ENCODE data around the gene PAPPA2. TPM values are rescaled to one million over a fixed set of nuclear protein-coding genes. Genes with fewer than 3 reads are reported as not detected.

PAPPA2 gene
- total and polyA plus RNA-seq, 2 of the 4 experiments (the other 2 are of a cell fraction): 0.10 to 0.18 TPM

GRCh38 chr1:176767714-176768136, 304.8 kb downstream of the PAPPA2 start:
- dilution Hi-C loops (cut with HindIII; ENCODE audit: low sequenced_read_pairs, unreplicated experiment): no loop called here
- H3K9me1 ChIP-seq (ENCODE audit: insufficient read depth, low read length): no peaks in the 10 kb centered on the region
- BruUV-seq (replicated peaks): no TSS peak
- H4K20me1 ChIP-seq (ENCODE audit: insufficient read depth, low read length): no peaks in the 10 kb centered on the region
- no peak overlapping the region for H3K4me2 ChIP-seq (ENCODE audit: low read depth, low read length)
- H2AK5ac ChIP-seq (ENCODE audit: low read depth, low read length): no peak overlapping the region
- H4K5ac ChIP-seq (ENCODE audit: low read depth, low read length): no peak overlapping the region
- no peak overlapping the region for H4K8ac ChIP-seq (ENCODE audit: low read depth in 2 of 2, low read length in 2 of 2)
- no peak overlapping the region for H3K9ac ChIP-seq (ENCODE audit: low read depth, low read length)
- TF ChIP-seq RAD21 (IDR thresholded peaks at IDR 0.05; ENCODE audit: low read length) (no peak), POLR2A (IDR thresholded peaks at IDR 0.05; ENCODE audit: low read depth, low read length) (no peak)
- H3K18ac ChIP-seq (ENCODE audit: low read depth, low read length): no peak overlapping the region
- peaks cover 1% of the 10 kb centered on the region; the same call in 1 of the 2 replicates for H3K9me3 ChIP-seq (ENCODE audit: control insufficient read depth, insufficient read depth, low read length)
- POLR2A ChIA-PET (ENCODE audit: unreplicated experiment): no interaction called here
- intact Hi-C loops (cut with micrococcal nuclease): no loop called here
- H2BK15ac ChIP-seq (ENCODE audit: low read depth, low read length): no peak overlapping the region
- in situ Hi-C loops (cut with MboI; ENCODE audit: low sequenced_read_pairs): no loop called here
- H3K79me1 ChIP-seq (ENCODE audit: low read depth in 1 of 2, low read length in 2 of 2): no peaks in the 10 kb centered on the region
- CTCF ChIA-PET: no interaction called here
- H3K14ac ChIP-seq (replicated peaks; ENCODE audit: low read depth, low read length): no peak overlapping the region
- H3K4ac ChIP-seq (ENCODE audit: low read depth, low read length): no peak overlapping the region
- H2AK9ac ChIP-seq (replicated peaks; ENCODE audit: low read depth, low read length, poor library complexity): no peak overlapping the region
- no peak for DNase-seq
- no peak overlapping the region for H3K27ac ChIP-seq (ENCODE audit: insufficient read depth, low read length)
- no peak for ATAC-seq (ENCODE audit: low read depth)
- no peaks in the 10 kb centered on the region for H3K27me3 ChIP-seq (ENCODE audit: control insufficient read depth, insufficient read depth, low read length)
- H3K23ac ChIP-seq (ENCODE audit: low read depth, low read length): no peak overlapping the region
- no peak overlapping the region for H2AFZ ChIP-seq (replicated peaks; ENCODE audit: low read length, poor library complexity)
- no peaks in the 10 kb centered on the region for H3K36me3 ChIP-seq (ENCODE audit: control insufficient read depth, insufficient read depth, low read length)
- no peak overlapping the region for H2BK120ac ChIP-seq (ENCODE audit: low read depth, low read length)
- no peak overlapping the region for H3K56ac ChIP-seq (ENCODE audit: extremely low read depth, insufficient read depth, low read length)
- H2BK20ac ChIP-seq (ENCODE audit: low read depth, low read length): no peak overlapping the region
- H2BK5ac ChIP-seq (ENCODE audit: low read depth, low read length, poor library complexity, severe bottlenecking): no peak overlapping the region
- no peaks in the 10 kb centered on the region for H3K4me1 ChIP-seq (ENCODE audit: control insufficient read depth, insufficient read depth, low read length)
- no peak overlapping the region for H3K4me3 ChIP-seq (ENCODE audit: insufficient read depth, low read depth, low read length)
- H4K91ac ChIP-seq (ENCODE audit: insufficient read depth, low read depth, low read length): no peak overlapping the region
- 100% methylated on average over 1 of the region's 7 CpGs; no CpG with 5 or more reads in 1 of the 2 experiments for WGBS, 2 experiments (ENCODE audit: extremely low coverage in 2 of 2, insufficient read length in 1 of 2)
